A549 (cell line): ENCODE data around the gene DIRAS3.

Experiments
- CBX8 ChIP-seq: fragments of 200-600 bp; sonication (generic); IDR thresholded peaks from 2 replicates; pipeline ENCODE4 v1.6.1; 2016
- CTCF ChIP-seq: fragments of >200 bp; sonication (Bioruptor Twin); formaldehyde crosslinking; IDR thresholded peaks from 3 replicates; pipeline ENCODE4 v1.5.1; 2016
- EP300 ChIP-seq, 2 experiments: fragments of >200 bp; sonication (Bioruptor Twin); formaldehyde crosslinking; IDR thresholded peaks; 2 replicates in 1 of 2; 3 replicates in 1 of 2; pipeline ENCODE4 v1.6.1; 2016 to 2017
- JUN ChIP-seq, 2 experiments: fragments of >200 bp; sonication (Bioruptor Twin); formaldehyde crosslinking; IDR thresholded peaks; 2 replicates in 1 of 2; 3 replicates in 1 of 2; pipeline ENCODE4 v1.6.1; 2016 to 2017
- MAX ChIP-seq: IDR thresholded peaks from 2 replicates; pipeline ENCODE4 v1.6.1; 2012
- PBX3 ChIP-seq: IDR thresholded peaks from 2 replicates; pipeline ENCODE4 v1.6.1; 2012
- POLR2AphosphoS2 ChIP-seq: conservative IDR thresholded peaks from 2 replicates; pipeline ENCODE4 v1.6.1; 2012; ENCODE audit warnings: low read length, improper control_type of control experiment, inconsistent platforms
- RAD21 ChIP-seq, 2 experiments: fragments of >200 bp in 1 of 2; sonication (Bioruptor Twin) in 1 of 2; formaldehyde crosslinking in 1 of 2; IDR thresholded peaks in 1 of 2; conservative IDR thresholded peaks in 1 of 2; 2 replicates in 1 of 2; 3 replicates in 1 of 2; pipeline ENCODE4 v1.6.1; 2012 to 2018; ENCODE audit warnings: inconsistent platforms in 1 of 2
- REST ChIP-seq: fragments of 200-600 bp; sonication (generic); IDR thresholded peaks from 2 replicates; pipeline ENCODE4 v1.6.1; 2016; ENCODE audit warnings: antibody characterized with exemption, mild to moderate bottlenecking, moderate library complexity
- USF2 ChIP-seq: fragments of 450-650 bp; IDR thresholded peaks from 2 replicates; pipeline ENCODE4 v1.6.1; 2014; ENCODE audit warnings: antibody characterized with exemption

- TF ChIP-seq USF2 (no peak), REST (no peak), CBX8 (no peak), CTCF (no peak), MAX (no peak), PBX3 (no peak), JUN (IDR thresholded peaks at IDR 0.05) (no peak), RAD21 (conservative IDR thresholded peaks at IDR 0.05 in 1 of 2, IDR thresholded peaks at IDR 0.05 in 1 of 2) (no peak), POLR2AphosphoS2 (no peak), EP300 (IDR thresholded peaks at IDR 0.05) (no peak)
Observed at GRCh38 chr1:68074472-68074871, 24.0 kb upstream of the DIRAS3 start.
